Effector memory CD8-positive, alpha-beta T cell (primary cell): ENCODE results near the gene IL17RB.

Experiments
- ATAC-seq: fragments of 150-1000 bp; cut with Tn5 transposase; replicated peaks from 2 replicates; pipeline ENCODE4 v1.10.0; 2021; ENCODE audit warnings: mild to moderate bottlenecking, moderate library complexity
- DNase-seq, 3 experiments: peaks; one replicate each; pipeline ENCODE4 v3.0.0; 2021
- H3K27ac Mint-ChIP-seq, 2 donors: one replicate each; pipeline ENCODE4 v1.8.0; 2022; ENCODE audit warnings: mild to moderate bottlenecking in 2 of 2, mixed read lengths in 2 of 2, moderate library complexity in 2 of 2
- H3K27me3 Mint-ChIP-seq, 2 donors: one replicate each; pipeline ENCODE4 v1.8.0; 2022; ENCODE audit warnings: mixed read lengths in 2 of 2
- H3K36me3 Mint-ChIP-seq: one replicate; pipeline ENCODE4 v1.8.0; 2022; ENCODE audit warnings: mild to moderate bottlenecking, moderate library complexity, mixed read lengths; ENCODE audit not compliant: insufficient read depth
- H3K4me1 Mint-ChIP-seq, 2 donors: one replicate each; pipeline ENCODE4 v1.8.0; 2022; ENCODE audit warnings: low read depth in 2 of 2, mixed read lengths in 2 of 2
- H3K4me3 Mint-ChIP-seq, 2 donors: one replicate each; pipeline ENCODE4 v1.8.0; 2022; ENCODE audit warnings: mild to moderate bottlenecking in 2 of 2, mixed read lengths in 2 of 2, moderate library complexity in 2 of 2
- H3K9me3 Mint-ChIP-seq, 2 donors: one replicate each; pipeline ENCODE4 v1.8.0; 2022; ENCODE audit warnings: mixed read lengths in 2 of 2

Gene IL17RB

GRCh38 chr3:53806182-53807116 is 39.9 kb upstream of the IL17RB start:
- Mint-ChIP-seq H3K27me3 (peaks cover 28 to 42% of the 10 kb centered on the region in 2 donors), H3K4me1 (no peaks in the 10 kb centered on the region), H3K9me3 (no peaks in the 10 kb centered on the region), H3K4me3 (no peak overlapping the region), H3K36me3 (no peaks in the 10 kb centered on the region), H3K27ac (peak overlapping the region in 1 of 2 donors; percentile 35)
- ATAC-seq (no peak), DNase-seq (no peak)

GRCh38 chr3:53807117-53807810 is 39.1 kb upstream of the IL17RB start:
- Mint-ChIP-seq H3K4me1 (no peaks in the 10 kb centered on the region), H3K27me3 (peaks cover 28 to 42% of the 10 kb centered on the region in 2 donors), H3K4me3 (no peak overlapping the region), H3K9me3 (no peaks in the 10 kb centered on the region), H3K36me3 (no peaks in the 10 kb centered on the region), H3K27ac (no peak overlapping the region)
- DNase-seq (no peak), ATAC-seq (no peak)

DNA sequence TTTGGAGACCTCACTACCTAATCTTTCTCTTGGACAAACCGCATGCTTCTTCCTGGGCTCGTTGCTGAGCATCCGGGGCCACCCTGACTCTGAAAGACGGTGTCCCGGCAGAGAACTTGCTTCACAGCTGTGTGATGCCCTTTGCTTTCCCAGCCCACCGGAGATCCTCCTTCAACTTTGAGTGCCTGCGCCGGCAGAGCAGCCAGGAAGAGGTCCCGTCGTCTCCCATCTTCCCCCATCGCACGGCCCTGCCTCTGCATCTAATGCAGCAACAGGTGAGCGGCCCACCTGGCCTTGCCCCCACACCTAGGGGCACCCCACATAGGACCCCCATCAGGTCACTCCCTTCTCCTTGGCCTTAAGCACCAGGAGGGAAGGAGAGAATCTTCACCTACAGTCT is 37.9 kb upstream of the IL17RB start:
- ATAC-seq: no peak
- H3K27ac Mint-ChIP-seq: no peak overlapping the region
- H3K4me3 Mint-ChIP-seq: no peak overlapping the region

DNA sequence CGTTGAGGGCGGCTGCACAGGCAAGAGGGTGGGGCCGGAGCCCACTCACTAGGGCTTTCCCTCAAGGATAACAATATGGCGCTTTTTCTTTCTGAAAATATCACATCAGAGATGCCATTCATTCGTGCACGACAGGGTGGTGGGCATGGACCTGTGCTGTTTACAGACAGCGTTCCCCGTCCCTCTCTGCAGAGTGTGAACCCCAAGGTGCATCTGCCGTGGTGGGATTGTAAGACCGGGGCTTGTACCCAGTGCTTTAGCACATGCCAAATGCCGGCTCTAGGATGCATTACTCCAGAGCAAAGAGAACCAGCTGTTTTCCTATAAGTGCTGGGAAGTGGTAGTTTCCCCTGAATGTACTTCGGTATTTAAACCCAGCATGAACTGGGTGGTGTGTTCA is 37.1 kb upstream of the IL17RB start:
- H3K27ac Mint-ChIP-seq: no peak overlapping the region
- no peak for DNase-seq
- ATAC-seq: no peak
- no peaks in the 10 kb centered on the region for H3K9me3 Mint-ChIP-seq
- H3K36me3 Mint-ChIP-seq: no peaks in the 10 kb centered on the region
- H3K27me3 Mint-ChIP-seq: peaks cover 20 to 41% of the 10 kb centered on the region in 2 donors
- no peak overlapping the region for H3K4me3 Mint-ChIP-seq
- H3K4me1 Mint-ChIP-seq: no peaks in the 10 kb centered on the region

More for the DNA sequence above, 37.9 kb upstream of the IL17RB start:
- DNase-seq: no peak
- Mint-ChIP-seq H3K4me1 (no peaks in the 10 kb centered on the region), H3K9me3 (no peaks in the 10 kb centered on the region), H3K27me3 (peaks cover 28 to 42% of the 10 kb centered on the region in 2 donors), H3K36me3 (no peaks in the 10 kb centered on the region)

DNA sequence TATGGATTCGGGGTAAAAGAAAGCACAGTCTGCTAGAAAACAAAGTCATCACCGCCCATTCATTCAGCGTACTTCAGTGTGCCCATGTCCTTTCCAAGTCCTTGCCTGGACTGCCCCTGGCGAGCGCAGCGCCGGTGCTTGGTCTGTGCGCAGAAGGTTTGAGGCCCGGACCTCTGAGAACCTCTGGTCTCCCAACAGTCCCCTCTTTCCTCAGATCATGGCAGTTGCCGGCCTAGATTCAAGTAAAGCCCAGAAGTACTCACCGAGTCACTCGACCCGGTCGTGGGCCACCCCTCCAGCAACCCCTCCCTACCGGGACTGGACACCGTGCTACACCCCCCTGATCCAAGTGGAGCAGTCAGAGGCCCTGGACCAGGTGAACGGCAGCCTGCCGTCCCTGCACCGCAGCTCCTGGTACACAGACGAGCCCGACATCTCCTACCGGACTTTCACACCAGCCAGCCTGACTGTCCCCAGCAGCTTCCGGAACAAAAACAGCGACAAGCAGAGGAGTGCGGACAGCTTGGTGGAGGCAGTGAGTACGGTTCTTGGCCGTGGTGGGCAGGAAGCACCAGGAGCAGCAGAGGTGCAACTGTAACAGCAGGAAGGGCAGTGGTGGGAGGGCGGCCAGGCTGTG is 36.5 kb upstream of the IL17RB start:
- ATAC-seq (no peak), DNase-seq (no peak)
- Mint-ChIP-seq H3K36me3 (no peaks in the 10 kb centered on the region), H3K27me3 (peaks cover 16 to 35% of the 10 kb centered on the region in 2 donors), H3K9me3 (no peaks in the 10 kb centered on the region), H3K4me1 (no peaks in the 10 kb centered on the region), H3K4me3 (no peak overlapping the region), H3K27ac (no peak overlapping the region)

- H3K36me3 Mint-ChIP-seq: no peaks in the 10 kb centered on the region
- H3K27ac Mint-ChIP-seq: no peak overlapping the region
- H3K4me3 Mint-ChIP-seq: no peak overlapping the region
- H3K9me3 Mint-ChIP-seq: no peaks in the 10 kb centered on the region
- peaks cover 13 to 26% of the 10 kb centered on the region in 2 donors for H3K27me3 Mint-ChIP-seq
- no peaks in the 10 kb centered on the region for H3K4me1 Mint-ChIP-seq
- no peak for ATAC-seq
- DNase-seq: no peak
These were observed 35.0 kb upstream of the IL17RB start for GRCh38 chr3:53811143-53811927.

GRCh38 chr3:53812434-53812833 is 33.9 kb upstream of the IL17RB start:
- H3K27me3 Mint-ChIP-seq: peaks cover 5 to 19% of the 10 kb centered on the region in 2 donors
- peaks cover 3% of the 10 kb centered on the region for H3K36me3 Mint-ChIP-seq
- H3K9me3 Mint-ChIP-seq: no peaks in the 10 kb centered on the region
- DNase-seq: no peak
- no peak overlapping the region for H3K27ac Mint-ChIP-seq
- H3K4me3 Mint-ChIP-seq: no peak overlapping the region
- no peaks in the 10 kb centered on the region for H3K4me1 Mint-ChIP-seq
- ATAC-seq: no peak

GRCh38 chr3:53813229-53813628 is 33.1 kb upstream of the IL17RB start:
- Mint-ChIP-seq H3K27ac (no peak overlapping the region), H3K27me3 (peaks cover 5 to 20% of the 10 kb centered on the region in 2 donors), H3K9me3 (no peaks in the 10 kb centered on the region), H3K4me1 (peaks cover 0 to 5% of the 10 kb centered on the region in 2 donors), H3K36me3 (peaks cover 3% of the 10 kb centered on the region), H3K4me3 (no peak overlapping the region)
- no peak for DNase-seq
- ATAC-seq: no peak

DNA sequence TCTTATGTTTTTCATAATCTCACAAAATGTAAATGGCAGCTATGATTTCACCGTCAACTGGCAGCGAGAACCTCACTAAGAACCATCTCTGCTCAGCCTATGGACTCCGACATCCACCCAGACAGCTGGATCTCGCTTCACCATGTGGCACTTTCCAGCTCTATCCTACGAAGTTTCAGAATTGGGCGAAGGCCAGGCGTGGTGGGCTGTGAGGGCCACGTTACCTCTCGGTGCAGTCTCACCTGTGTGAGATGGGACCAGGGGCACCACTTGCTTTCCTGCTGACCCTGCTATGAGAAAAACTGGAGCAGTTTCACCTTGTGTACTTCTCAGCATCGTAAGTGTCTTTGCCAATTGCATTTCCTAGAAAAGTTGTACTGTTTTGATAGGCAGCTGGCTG is 32.5 kb upstream of the IL17RB start:
- H3K4me3 Mint-ChIP-seq: no peak overlapping the region
- no peaks in the 10 kb centered on the region for H3K9me3 Mint-ChIP-seq
- peaks cover 0 to 20% of the 10 kb centered on the region in 2 donors for H3K27me3 Mint-ChIP-seq
- H3K4me1 Mint-ChIP-seq: peaks cover 0 to 5% of the 10 kb centered on the region in 2 donors
- ATAC-seq (no peak), DNase-seq (no peak)
- no peak overlapping the region for H3K27ac Mint-ChIP-seq
- H3K36me3 Mint-ChIP-seq: peaks cover 3% of the 10 kb centered on the region

DNA sequence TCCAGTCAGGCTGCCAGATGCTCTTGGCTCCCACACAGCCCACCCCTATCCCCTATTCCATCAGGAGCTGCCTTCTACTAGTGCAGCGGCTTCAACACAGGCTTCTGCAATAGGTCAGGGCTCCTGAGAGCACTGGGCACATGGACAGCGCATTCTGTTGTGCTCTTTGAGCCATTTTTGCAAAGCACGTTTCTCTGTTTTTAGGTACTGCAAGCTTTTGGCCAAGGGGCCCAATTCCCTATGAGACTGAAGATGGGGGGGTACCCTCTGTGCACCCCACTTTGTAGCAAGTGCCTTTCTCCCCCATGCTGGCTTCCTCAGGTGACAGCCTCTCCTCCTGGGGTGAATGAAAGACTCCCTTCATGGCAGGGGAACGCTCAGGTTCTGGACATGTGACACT is 31.3 kb upstream of the IL17RB start:
- H3K9me3 Mint-ChIP-seq: no peaks in the 10 kb centered on the region
- no peak for ATAC-seq
- no peak overlapping the region for H3K4me3 Mint-ChIP-seq
- H3K36me3 Mint-ChIP-seq: peaks cover 3% of the 10 kb centered on the region
- peaks cover 0 to 23% of the 10 kb centered on the region in 2 donors for H3K27me3 Mint-ChIP-seq
- no peak overlapping the region for H3K27ac Mint-ChIP-seq
- H3K4me1 Mint-ChIP-seq: peaks cover 0 to 5% of the 10 kb centered on the region in 2 donors
- DNase-seq: no peak

DNA sequence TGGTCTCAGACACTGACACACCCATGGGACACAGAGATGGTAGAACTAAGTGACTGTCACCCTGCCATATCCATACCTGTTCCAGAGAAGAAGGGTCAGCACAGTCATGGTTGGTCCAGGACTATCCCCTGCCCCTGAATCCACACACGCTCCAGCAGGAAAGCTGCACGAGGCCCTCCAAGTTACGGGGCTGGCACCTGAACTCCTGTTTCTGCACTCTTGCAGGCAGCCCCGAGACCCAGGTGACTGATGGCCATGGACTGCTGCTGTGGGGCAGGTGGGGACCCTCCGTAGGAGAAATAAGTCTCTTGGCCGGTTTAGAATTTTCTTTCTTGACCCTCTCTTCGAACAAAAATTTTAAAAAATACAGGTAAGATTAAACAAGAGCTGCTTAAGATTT is 30.7 kb upstream of the IL17RB start:
- Mint-ChIP-seq H3K4me3 (no peak overlapping the region), H3K36me3 (peaks cover 3% of the 10 kb centered on the region), H3K4me1 (peaks cover 0 to 5% of the 10 kb centered on the region in 2 donors), H3K27ac (no peak overlapping the region), H3K27me3 (peaks cover 0 to 24% of the 10 kb centered on the region in 2 donors), H3K9me3 (no peaks in the 10 kb centered on the region)
- ATAC-seq (no peak), DNase-seq (no peak)

DNA sequence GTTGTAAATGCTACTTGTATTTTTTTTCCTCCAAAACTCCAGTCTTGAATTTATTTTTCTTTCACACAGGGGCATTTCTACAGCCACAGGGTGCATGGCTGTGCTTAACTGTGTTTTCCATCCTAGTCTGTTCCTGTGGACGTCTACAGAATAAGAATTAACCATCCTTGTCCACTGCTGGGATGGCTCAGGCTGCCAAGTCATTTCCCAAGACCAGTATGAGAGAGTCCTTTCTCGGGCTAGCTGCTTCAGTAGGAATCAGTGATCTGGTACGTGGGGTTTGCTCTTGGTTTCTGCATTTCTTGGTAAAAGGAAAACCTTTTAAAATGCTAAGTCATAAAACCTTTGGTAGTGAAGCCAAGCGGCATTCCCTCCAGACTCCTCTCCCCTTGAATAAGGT is 29.9 kb upstream of the IL17RB start:
- ATAC-seq (no peak), DNase-seq (no peak)
- H3K27ac Mint-ChIP-seq: no peak overlapping the region
- no peaks in the 10 kb centered on the region for H3K9me3 Mint-ChIP-seq
- H3K27me3 Mint-ChIP-seq: peaks cover 0 to 24% of the 10 kb centered on the region in 2 donors
- H3K4me3 Mint-ChIP-seq: no peak overlapping the region
- peaks cover 3% of the 10 kb centered on the region for H3K36me3 Mint-ChIP-seq
- peaks cover 0 to 5% of the 10 kb centered on the region in 2 donors for H3K4me1 Mint-ChIP-seq

- no peak for ATAC-seq
- no peak overlapping the region for H3K27ac Mint-ChIP-seq
- H3K36me3 Mint-ChIP-seq: peaks cover 3% of the 10 kb centered on the region
- H3K4me3 Mint-ChIP-seq: no peak overlapping the region
- H3K9me3 Mint-ChIP-seq: no peaks in the 10 kb centered on the region
- no peak for DNase-seq
- H3K27me3 Mint-ChIP-seq: peaks cover 0 to 24% of the 10 kb centered on the region in 2 donors
- H3K4me1 Mint-ChIP-seq: peaks cover 0 to 5% of the 10 kb centered on the region in 2 donors
These were observed 29.2 kb upstream of the IL17RB start for GRCh38 chr3:53817211-53817610.
